GM19463 (cell line): ENCODE results near the gene ZWILCH.
"Not testable (repeated sequence)": the region's sequence is repeated elsewhere in the genome, so short reads cannot be mapped to it uniquely, and the experiment has no call there.

Experiments
- ATAC-seq: cut with Tn5 transposase; IDR thresholded peaks from one replicate; pipeline ENCODE4 v1.9.1; 2021; ENCODE audit warnings: mild to moderate bottlenecking, moderate library complexity; ENCODE audit not compliant: unreplicated experiment

ZWILCH gene

DNA sequence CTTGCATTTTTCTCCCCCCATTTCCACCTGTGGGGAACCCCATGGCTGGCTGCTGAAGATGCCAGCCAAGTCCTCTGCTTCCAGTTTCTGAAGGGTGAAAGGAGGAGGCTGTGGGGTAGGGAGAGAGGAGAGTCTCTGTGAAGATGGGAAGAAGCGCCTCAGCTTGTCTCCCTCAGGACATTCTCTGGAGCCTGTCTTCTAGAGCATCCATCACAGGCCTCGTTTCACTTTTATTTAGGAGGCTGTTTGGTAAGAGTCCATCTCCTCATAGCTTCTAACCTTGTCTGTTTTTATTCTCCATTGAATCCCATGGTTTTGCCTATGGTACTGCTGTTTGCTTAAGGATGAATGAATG is 69.4 kb downstream of the ZWILCH start:
- ATAC-seq, result no peak

DNA sequence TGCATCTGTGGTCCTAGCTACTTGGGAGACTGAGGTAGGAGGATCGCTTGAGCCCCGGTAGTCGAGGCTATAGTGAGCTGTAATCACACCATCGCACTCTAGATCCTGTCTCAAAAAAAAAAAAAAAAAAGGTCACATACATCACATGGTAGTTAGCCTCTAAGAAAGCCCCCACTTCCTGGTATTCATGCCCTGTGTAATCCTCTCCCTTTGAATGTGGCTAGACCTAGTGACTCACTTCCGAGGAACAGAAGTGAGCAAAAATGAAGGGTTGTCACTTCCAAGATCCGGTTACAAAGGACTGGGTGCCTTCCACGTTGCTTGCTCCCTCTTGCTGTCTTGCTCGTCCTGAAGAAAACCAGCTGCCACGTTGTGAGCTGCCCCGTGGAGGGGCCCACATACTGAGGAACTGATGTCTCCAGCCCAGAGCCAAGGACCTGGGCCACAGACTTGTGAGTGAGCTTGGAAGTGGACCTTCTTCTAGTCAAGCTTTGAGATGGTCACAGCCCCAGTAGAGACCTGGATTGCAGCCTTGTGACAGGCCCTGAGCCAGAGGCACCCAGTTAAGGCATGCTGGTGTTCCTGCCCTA is 73.3 kb downstream of the ZWILCH start:
- no peak for ATAC-seq

DNA sequence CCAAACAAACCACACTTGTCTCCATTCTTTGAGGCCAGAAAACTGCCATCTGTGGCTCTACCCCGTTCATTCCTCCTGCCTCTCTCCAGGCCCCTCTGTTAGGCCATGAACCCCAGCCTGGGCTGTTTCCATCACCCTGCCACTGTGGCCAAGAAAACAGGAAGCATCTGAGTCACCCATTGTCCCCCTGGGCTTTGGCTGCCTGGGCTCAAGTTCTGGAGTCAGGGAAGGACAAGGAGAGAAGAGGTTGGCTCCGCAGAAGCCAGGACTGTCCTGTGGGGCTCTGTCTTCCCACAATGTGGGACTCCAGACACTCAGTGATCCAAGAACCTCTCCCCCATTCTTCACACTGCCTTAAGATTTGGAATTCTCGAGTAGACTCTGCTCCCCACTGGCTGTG is 75.5 kb downstream of the ZWILCH start:
- ATAC-seq, result no peak

DNA sequence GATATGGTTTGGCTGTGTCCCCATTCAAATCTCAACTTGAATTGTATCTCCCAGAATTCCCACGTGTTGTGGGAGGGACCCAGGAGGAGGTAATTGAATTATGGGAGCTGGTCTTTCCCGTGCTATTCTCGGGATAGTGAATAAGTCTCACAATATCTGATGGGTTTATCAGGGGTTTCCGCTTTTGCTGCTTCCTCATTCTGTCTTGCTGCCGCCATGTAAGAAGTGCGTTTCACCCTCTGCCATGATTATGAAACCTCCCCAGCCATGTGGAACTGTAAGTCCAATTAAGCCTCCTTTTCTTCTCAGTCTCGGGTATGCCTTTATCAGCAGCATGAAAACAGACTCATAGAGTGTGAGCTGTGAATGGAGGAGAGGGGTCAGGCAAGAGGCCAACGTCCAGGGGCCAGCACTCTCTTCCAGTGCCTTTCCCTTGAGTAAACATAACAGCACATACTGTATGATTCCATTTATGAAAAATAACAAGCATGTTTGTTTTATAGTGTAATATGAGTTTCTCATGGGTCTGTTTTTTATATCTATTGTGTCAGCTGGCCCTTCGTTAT is 76.9 kb downstream of the ZWILCH start:
- no peak for ATAC-seq

DNA sequence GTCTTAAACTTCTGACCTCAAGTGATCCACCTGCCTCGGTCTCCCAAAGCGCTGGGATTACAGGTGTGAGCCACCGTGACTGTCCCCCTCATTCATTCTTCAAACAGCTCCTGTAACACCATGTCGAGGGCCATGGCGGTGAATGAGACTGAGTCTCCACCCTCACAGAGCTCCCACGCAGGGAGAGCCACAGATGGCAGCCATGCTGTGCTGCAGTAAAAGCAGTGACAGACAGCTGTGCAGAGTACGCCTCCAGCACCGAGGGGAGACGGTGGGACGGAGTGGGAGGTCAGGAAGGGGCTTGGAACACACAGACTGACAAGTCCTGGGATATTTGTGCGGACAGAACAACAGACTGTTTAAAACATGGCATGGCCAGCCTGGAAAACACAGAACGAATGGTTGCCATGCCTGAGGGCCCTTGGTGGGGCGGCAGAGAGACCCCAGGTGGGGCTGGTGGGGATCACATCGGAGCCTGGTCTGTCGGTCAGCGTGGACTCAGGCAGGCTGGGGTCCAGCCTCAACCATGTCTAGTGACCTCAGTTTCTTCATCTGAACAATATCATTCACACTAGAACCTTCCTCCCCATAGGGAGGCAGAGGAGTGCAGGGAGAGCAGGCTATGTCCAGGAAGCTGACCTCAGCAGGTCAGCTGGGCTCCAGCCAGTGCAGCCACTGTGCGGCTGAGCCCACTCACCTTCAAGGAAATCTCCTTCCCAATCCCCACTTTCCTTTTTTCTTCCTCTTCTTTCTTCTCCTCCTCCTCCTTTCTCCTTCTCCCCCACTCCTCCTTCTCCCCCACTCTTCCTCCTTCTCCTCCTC is 81.2 kb downstream of the ZWILCH start:
- no peak for ATAC-seq

DNA sequence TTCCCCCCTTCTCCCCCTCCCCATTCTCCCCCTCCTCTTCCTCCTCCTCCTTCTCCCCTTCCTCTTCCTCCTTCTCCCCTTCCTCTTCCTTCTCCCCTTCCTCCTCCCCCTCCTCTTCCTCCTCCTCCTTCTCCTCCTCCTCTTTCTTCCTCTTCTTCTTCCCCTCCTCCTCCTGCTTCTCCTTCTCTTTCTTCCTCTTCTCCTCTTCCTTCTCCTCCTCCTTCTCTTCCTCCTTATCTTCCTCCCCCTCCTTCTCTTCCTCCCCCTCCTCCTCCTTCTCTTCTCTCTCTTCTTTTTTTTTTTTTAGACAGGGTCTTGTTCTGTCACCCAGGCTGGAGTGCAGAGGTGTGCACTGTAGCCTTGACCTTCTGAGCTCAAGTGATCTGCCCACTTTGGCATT is 81.9 kb downstream of the ZWILCH start:
- ATAC-seq, result no peak

DNA sequence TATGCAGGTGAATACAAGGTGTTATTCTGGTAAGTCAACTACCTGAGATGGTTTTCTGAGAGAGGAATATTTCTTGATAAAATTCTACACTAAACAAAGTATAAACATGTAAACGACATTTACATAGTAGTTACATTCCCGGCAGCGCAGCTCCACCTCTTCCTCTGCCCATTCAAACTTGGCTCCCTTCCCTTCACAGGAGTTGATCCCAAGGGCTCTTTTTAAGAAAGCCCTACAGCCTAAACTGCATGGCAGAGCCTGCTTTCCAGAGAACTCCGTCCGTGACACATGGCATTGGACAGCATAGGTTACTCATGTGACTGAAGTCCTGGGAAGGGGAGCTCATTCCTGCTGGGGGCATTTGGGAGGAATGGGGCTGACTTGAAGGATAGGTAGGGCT is 82.6 kb downstream of the ZWILCH start:
- no peak for ATAC-seq

DNA sequence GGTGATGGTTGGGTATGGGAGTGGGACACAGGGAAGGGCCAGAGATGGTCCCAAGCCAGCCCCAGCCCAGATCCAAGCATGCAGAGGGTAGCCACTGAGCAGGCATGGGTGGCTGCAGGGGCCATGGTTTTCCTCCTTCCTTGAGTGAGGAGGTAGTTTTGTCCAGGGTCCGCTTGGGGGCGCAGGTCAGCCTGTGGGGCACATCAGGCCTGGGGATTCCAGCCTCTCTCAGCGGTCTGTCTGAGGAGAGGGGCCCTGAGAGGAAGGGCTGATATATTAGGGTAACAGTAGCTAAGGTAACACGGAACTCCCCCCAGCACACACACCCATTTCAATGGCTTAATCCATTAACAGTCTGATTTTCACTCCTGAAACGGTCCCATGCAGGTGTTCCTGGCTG is 83.4 kb downstream of the ZWILCH start:
- ATAC-seq, result no peak

DNA sequence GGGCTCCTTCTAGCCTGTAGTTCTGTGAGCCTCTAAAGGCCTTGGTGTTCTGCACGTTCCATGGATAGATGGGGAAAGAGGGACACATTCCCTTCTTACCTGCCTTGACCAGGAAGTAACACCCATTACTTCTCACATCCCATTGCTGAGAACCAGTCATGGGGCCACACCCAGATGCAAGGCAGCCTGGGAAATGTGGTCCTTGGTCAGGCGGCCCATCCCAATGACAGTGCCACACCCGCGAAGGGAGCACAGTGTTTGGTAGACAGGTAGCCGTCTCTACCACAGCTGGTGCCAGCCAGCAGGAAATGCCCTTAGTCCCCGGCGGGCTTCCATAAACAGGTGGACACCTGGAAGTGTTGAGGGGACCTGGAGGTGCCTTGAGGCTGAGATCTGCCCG is 83.8 kb downstream of the ZWILCH start:
- no peak for ATAC-seq

DNA sequence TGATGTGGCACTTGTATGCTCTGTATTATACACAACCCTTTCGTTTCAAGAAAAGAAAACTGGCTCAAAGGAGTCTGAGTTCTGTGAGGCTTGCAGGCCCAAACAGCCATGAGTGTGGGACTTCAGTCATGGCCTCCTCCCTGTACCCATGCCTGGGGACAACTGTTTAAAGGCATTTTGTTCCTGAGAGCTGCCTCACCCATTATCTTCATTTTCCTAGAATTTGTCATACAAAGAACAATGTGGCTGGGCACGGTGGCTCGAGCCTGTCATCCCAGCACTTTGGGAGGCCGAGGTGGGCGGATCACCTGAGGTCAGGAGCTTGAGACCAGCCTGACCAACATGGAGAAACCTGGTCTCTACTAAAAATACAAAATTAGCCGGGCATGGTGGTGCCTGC is 84.3 kb downstream of the ZWILCH start:
- not testable (repeated sequence) for ATAC-seq

DNA sequence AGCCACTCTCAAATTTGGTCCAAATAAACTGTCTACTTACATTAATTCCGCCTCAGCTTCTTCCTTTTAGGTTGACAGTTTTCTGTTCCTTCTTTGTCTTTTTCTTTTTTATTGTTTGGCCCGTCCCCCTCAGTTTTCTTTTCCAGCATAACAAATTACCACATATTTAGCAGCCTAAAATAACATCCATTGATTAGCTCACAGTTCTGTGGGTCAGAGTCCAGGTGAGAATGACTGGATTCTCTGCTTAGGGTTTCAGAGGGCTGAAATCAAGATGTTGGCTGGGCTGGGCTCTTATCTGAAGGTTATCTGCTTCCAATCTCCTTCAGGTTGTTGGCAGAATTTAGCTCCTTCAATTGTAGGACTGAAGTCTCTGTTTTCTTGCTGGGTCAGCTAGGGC is 85.3 kb downstream of the ZWILCH start:
- ATAC-seq, result no peak

DNA sequence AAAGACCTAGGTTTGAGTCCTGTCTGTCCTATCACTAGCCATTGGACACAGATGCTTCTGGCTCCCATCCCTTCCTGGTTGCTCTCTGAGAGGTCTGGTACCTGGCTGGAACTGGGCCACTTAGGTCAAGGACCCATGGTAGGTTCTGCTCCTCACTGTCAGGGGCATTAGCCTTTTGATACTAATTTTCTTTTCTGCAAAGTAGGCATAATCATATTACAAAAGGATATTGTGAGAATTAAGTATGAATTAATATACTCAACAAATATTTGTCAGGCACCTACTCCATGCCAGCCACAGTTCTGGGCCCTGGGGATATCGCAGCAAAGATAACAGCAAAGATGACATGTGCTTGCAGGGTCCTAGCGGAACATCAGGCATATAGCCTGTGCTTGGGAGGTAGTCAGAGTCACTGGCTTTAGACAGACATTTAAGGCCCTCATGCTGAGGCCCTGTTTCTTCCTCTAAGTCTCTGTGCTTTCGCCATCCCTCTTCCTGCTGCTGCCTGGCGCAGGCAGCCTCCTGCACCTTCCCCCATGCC is 86.3 kb downstream of the ZWILCH start:
- no peak for ATAC-seq

DNA sequence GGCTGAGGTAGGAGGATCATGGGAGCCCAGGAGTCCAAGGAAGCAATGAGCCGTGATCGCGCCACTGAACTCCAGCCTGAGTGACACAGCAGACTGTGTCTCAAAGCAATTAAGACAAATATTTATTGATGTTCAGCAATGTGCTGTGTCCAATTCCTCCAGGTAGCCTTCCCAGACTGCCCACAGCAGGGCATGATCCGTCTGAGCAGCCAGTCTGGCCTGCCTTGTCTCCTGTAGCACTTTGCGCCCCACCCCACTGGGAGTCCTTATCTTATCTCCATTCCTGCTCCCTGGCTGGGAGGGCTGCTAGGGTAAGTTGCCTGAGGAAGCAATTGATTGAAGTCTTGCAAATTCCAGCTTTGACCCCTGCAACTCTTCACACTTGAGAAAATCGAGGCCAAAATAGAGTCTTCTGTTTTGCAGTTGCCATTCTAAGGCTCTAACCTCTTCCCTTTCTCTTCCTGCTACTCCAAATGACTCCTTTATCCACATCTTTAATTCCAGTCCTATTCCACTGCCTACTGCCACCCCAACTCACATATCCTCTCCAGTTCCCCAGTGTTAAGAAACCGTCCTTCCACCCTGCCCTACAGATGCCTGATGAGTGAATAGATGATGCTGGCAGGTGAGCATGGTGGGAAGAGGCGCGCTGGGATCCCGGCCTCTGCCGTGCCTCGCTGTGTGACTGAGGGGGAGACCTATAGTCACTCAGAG is 87.5 kb downstream of the ZWILCH start:
- no peak for ATAC-seq

DNA sequence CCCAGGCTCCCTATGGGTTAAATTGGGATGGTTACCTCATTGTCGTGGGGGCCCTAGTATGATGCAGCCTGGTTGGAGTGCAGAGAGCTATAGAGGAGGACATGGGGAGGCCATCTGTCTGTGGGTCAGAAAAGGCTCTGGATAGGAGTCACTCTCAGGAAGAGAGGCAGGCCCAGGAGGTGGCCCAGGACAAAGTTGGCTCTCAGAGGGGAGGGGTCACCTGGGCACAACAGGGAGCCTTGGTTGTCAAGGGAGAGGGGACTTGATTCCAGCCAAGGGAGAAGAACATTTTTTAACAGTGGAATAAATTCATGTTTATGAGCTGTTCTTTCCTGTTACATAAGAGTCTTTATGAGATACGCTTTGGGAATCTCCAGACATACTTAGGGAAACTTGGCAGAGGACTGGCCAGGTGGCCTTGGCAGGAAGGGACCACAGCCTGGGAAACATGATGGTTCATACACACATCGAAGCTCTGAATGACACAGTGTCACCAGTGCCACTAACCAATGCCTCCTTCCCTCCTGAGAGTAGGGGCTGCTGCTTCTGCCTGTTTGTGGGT is 88.2 kb downstream of the ZWILCH start:
- no peak for ATAC-seq

DNA sequence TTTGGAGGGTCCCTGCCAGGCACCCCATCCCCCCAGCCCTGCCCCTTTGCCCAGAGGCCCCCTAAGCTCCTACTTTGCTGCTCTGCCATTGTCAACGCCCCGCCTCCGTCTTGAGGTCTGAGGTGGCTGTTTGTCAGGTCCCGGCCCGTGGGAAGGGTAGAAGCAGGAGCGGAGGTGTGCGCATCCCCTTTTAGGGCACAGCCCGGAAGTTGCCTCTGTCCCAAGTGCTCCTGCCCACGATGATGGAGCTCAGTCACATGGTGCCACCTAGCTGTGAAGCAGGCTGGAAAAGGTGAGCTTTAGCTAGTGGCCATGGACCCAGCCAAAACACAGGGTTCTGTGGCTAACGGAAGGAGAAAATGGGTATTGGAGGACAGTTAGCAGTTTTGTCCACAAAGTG is 89.2 kb downstream of the ZWILCH start:
- ATAC-seq, result no peak

DNA sequence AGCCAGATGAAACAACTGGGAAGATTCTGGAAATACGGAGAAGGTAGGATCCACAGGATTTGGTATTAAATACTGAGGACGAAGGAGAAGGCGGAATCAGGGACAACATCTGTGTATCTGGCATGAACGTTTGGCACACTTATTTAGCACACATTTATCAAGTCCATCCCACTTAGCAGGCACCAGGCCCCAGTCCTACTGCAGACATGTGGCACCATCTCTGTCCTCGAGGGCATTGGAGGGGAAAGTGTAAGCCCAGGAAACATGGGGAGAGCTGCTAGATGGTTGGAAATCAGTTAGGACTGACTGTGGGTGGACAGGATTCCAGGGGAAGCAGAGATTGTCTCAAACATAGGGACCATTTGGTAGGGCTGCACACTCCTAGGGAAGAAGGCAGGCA is 89.7 kb downstream of the ZWILCH start:
- no peak for ATAC-seq

DNA sequence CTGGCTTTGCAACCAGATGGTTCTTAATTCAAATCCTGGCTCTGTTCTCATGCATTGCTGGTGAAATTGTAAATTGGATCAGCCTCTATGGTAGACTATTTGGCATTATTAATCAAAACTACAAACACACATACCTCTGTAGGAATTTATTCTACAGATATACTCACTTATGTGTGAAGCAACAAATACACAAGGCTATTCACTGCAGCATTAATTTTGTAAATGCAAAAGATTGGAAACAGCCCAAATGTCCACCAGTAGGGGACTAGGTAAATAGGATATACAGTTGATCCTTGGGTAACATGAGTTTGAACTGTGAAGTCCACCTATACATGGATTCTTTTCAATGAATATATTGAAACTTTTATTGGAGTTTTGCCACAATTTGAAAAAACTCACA is 90.2 kb downstream of the ZWILCH start:
- no peak for ATAC-seq

DNA sequence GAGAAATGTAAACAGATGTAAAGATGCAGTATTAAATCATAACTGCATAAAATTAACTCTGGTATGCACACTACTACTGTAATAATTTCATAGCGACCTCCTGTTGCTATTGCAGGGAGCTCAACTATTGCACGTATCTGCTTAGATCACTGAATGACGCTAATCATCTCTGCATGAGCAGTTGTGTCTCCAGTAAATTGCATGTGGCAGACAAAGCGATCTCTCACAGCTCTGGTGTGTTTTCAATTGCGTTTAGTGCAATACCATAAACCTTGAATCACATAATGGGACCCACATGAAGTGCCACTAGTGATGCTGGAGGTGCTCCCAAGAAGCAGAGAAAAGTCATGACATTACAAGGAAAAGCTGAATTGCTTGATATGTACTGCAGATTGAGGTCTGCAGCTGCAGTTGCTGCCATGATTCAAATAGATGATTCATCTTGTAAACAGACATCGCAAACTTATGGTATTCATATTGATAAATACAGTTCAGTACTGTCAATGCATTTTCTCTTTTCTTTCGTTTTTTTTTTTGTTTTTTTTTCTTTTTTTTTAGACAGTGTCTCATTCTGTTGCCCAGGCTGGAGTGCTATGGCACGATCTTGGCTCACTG is 90.9 kb downstream of the ZWILCH start:
- no peak for ATAC-seq

DNA sequence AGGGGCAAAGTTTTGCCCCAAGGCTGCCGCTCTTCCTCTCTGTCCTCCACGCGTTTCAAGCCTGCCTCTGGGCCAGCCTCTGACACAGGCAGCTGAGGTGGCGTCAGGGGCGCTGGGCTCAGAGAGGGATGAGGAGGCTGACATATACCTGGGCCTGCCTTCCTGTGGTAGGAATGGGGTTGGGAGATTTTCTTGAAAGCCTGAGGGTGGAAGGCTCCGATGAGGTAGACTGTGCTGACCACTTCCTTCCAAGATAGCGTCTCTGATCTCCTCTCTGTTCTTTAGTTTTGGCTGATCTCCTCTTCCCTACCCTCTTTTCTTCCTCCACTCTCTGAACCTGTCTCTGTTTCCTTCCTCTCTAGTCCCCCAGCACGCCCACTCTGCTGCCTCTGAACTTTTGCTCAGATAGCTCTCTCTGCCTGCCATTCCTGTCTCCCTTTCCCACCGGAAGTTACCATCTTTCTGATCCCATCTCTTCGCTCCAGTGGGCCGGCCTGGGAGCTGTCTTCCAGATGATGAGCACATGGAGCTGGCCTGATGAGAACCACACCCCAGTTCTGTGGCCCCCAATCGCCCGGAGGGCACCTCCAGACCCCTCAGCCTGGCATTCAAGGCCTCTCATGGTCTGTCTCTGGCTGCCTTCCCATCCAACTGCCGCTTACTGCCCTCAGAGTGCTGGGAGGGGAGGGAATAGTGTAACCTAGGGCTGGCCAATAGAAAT is 93.1 kb downstream of the ZWILCH start:
- no peak for ATAC-seq
